Lower lobe of right lung (tissue), 2 donors: ENCODE data around the gene ICAM2. TPM values are rescaled to one million over a fixed set of nuclear protein-coding genes. Genes with fewer than 3 reads are reported as not detected.

Source experiments
- ATAC-seq, 2 donors: fragments of 200-7000 bp; cut with Tn5 transposase; one replicate each; pipeline ENCODE4 v1.9.1; 2020 to 2022; ENCODE audit warnings: mild to moderate bottlenecking in 2 of 2, moderate library complexity in 2 of 2
- DNase-seq: peaks from one replicate; pipeline ENCODE4 v3.0.0-alpha.2; 2020
- H3K27ac ChIP-seq: fragments of 200-600 bp; one replicate; pipeline ENCODE4 v1.8.0; 2022
- H3K27me3 ChIP-seq: fragments of 200-600 bp; one replicate; pipeline ENCODE4 v1.8.0; 2022; ENCODE audit warnings: low read depth
- H3K36me3 ChIP-seq: fragments of 200-600 bp; one replicate; pipeline ENCODE4 v1.8.0; 2022; ENCODE audit warnings: mild to moderate bottlenecking
- H3K4me1 ChIP-seq: fragments of 200-600 bp; one replicate; pipeline ENCODE4 v1.8.0; 2022
- H3K4me3 ChIP-seq: fragments of 200-600 bp; one replicate; pipeline ENCODE4 v1.8.0; 2022; ENCODE audit warnings: mild to moderate bottlenecking
- H3K9me3 ChIP-seq: fragments of 200-600 bp; one replicate; pipeline ENCODE4 v1.8.0; 2022
- intact Hi-C: fragments of 100-400 bp; cut with DNase I; formaldehyde crosslinking; loops from one replicate; pipeline ENCODE4 v1.11.0; 2022
- long read RNA-seq: library from polyadenylated mRNA; unstranded; transcript quantifications from one replicate; pipeline ENCODE4 v2.0.0, GENCODE V29; 2021
- total RNA-seq: library from RNA; stranded (reverse); fragmentation: NEBNext Ultra II Directional; extraction: Animal tissue kit (Norgen Biotek cat#: 25700); gene quantifications from one replicate; pipeline ENCODE4 v1.2.1, GENCODE V29; 2021
- TF ChIP-seq, protein P1 (sequence below): fragments of 200-600 bp; IDR thresholded peaks from one replicate; pipeline ENCODE4 v1.8.0; 2022; ENCODE audit warnings: antibody characterized with exemption, mild to moderate bottlenecking
- donor health status: DM: no; HTN: yes; CAD: no; lungs with severe emphysema.

ICAM2 gene
- 69.2 TPM for total RNA-seq
- long read RNA-seq, transcript ICAM2-208 (5 exons, 1,103 nt): major isoform, 85 of 126 reads
- long read RNA-seq, transcript ICAM2-203 (4 exons, 1,221 nt): minor isoform, 17 of 126 reads
- long read RNA-seq, partial matches to known transcripts: 4 of 126 reads
- long read RNA-seq, other reads (novel, unspliced or antisense): 15 of 126 reads

DNA sequence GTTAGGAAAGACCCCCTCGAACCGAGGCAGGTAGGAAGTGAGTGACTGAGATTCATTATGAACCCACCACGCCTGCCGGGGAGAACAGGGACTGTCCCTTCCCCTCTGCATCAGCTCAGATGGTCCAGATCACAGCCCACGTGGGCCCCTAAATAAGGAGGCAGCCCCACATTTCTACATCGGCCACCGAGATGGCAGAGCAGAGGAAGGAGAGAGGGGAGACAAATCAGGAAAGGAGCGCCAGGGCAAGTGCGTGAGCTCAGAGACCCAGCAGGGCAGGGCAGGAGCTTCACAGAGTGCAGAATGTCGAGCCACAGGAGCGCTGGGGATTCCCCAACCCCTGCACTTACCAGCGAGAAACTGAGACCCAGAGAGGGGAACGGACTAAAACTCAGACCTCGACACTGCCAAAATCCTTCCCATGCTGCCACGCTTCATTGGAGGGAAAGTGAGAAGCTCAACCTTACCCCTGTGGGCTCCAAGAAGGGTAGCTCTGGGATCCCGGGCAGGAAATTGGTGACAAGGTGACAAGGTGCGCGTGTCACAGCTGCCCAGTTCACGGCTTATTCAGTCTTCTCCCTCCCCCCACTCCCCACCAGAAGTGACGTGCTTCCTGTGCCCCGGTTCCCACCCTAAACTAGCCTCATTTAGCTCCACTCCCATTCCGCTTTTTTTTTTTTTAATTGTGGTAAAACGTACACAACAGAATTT, at the start of gene ICAM2:
Gene ICAM2, minus strand, starts transcription at position 578 of the 711 bp plus-strand sequence. CDS start 13,942 bp downstream, outside the sequence.
- no peaks in the 10 kb centered on the region for H3K36me3 ChIP-seq
- peak within 1 kb of the TSS; percentile 64 for H3K4me3 ChIP-seq
- H3K27ac ChIP-seq: peak within 1 kb of the TSS; percentile 84
- peaks cover 52% of the 10 kb centered on the region for H3K4me1 ChIP-seq
- TF ChIP-seq, protein P1, sequence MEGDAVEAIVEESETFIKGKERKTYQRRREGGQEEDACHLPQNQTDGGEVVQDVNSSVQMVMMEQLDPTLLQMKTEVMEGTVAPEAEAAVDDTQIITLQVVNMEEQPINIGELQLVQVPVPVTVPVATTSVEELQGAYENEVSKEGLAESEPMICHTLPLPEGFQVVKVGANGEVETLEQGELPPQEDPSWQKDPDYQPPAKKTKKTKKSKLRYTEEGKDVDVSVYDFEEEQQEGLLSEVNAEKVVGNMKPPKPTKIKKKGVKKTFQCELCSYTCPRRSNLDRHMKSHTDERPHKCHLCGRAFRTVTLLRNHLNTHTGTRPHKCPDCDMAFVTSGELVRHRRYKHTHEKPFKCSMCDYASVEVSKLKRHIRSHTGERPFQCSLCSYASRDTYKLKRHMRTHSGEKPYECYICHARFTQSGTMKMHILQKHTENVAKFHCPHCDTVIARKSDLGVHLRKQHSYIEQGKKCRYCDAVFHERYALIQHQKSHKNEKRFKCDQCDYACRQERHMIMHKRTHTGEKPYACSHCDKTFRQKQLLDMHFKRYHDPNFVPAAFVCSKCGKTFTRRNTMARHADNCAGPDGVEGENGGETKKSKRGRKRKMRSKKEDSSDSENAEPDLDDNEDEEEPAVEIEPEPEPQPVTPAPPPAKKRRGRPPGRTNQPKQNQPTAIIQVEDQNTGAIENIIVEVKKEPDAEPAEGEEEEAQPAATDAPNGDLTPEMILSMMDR: no peak
- DNase-seq (peak; percentile 81), ATAC-seq (peak; percentile 78 to 91)
- no peaks in the 10 kb centered on the region for H3K9me3 ChIP-seq
- H3K27me3 ChIP-seq: no peaks in the 10 kb centered on the region
- intact Hi-C loops: loop anchor here (10.0 kb wide), 1 partner anchor 115 kb away; the partner anchor contains the start of gene ERN1

DNA sequence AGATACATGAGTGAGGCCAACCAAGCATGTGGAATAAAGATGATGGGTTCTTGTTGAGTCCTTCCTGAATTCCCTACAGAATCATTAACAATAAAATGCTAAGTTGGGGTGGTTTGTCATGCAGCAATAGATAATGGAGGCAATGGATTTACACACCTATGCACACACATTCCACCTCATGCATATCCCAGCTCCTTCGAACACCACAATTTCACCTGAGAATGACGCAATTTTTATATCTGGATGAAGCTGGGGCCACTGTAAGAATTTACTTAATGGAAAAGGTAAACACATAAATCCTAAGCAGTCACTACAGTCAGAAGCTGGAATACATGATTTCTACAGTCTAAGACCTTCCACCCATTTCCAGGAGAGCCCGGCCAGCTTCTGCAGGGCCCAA, 49.8 kb upstream of the ICAM2 start:
- Histone ChIP-seq H3K4me3 (no peak overlapping the region), H3K36me3 (peaks cover 69% of the 10 kb centered on the region), H3K27me3 (no peaks in the 10 kb centered on the region), H3K4me1 (peaks cover 20% of the 10 kb centered on the region), H3K9me3 (peaks cover 9% of the 10 kb centered on the region), H3K27ac (no peak overlapping the region)
- no peak for DNase-seq
- intact Hi-C loops: no loop called here
- no peak for ATAC-seq
- TF ChIP-seq, protein P1: no peak

DNA sequence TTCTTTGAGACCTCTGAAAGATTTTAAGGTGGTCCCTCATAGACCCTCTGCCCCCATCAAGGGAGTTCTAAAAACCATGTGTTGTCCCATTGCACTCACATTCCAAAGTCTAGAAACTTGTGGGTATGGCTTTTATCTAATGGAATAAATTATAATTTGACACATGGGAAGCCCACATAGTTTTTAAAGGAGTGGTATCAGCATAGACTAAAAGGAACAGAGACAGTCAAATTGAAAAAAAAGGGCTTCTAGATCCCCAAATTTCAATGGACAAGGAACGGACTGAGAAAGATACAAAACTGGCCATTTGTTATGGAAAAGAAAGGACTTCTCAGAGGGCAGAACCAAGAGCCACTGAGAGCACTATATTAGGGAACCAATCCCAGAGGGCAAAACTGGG, 48.7 kb upstream of the ICAM2 start:
- DNase-seq (no peak), ATAC-seq (no peak)
- Histone ChIP-seq H3K36me3 (peaks cover 80% of the 10 kb centered on the region), H3K9me3 (peaks cover 9% of the 10 kb centered on the region), H3K27me3 (no peaks in the 10 kb centered on the region), H3K27ac (no peak overlapping the region), H3K4me3 (no peak overlapping the region), H3K4me1 (peaks cover 13% of the 10 kb centered on the region)
- intact Hi-C loops: no loop called here
- TF ChIP-seq, protein P1: no peak

DNA sequence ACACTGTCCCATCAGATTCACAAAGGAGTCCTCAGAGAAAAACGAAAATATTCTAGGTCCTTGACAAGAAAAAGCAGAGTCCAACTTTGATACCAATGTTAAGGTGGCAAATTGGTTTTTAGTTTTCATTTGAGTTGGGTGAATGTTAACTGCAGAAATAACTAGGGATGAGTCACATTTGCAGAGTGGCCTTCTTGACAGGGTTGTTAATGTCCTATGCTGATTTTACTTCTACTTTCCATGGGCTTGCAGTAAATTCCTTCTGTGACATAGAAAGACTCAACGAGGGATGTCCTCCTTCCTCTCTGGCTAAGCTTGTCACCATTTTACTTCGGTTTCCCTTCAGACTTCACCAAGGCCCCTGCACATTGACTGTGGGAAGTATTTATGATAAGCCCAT, 47.2 kb upstream of the ICAM2 start:
- H3K4me3 ChIP-seq: no peak overlapping the region
- no peak for DNase-seq
- H3K9me3 ChIP-seq: peaks cover 9% of the 10 kb centered on the region
- no peak overlapping the region for H3K27ac ChIP-seq
- intact Hi-C loops: no loop called here
- TF ChIP-seq, protein P1: no peak
- H3K4me1 ChIP-seq: peaks cover 18% of the 10 kb centered on the region
- no peak for ATAC-seq
- no peaks in the 10 kb centered on the region for H3K27me3 ChIP-seq
- peaks cover 92% of the 10 kb centered on the region for H3K36me3 ChIP-seq

DNA sequence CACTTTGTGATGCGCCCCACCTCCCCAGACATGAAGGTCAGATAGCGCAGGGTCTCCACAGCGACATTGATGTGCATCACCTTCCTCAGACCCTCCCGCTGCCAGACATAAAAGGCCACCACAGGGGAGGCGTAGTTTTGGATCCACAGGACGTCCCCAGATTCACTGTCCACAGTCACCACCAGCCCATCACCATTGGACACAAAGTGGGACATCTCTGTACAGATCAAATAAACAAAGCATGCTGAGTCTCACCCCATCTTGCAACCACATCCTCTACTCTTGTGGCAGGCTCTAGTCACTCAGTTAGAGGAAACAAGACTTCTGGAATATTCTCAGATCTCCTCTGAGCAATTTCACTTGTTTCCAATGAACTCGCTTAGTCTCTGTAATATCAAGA, 46.3 kb upstream of the ICAM2 start:
- Histone ChIP-seq H3K4me3 (peak overlapping the region; percentile 14), H3K4me1 (peaks cover 18% of the 10 kb centered on the region), H3K9me3 (peaks cover 9% of the 10 kb centered on the region), H3K27ac (peak overlapping the region; percentile 62), H3K36me3 (peaks cover 98% of the 10 kb centered on the region), H3K27me3 (no peaks in the 10 kb centered on the region)
- ATAC-seq (peak in 1 of 2 donors; percentile 19), DNase-seq (no peak)
- intact Hi-C loops: no loop called here
- TF ChIP-seq, protein P1: no peak
